Tibial nerve (tissue), 4 donors: Measurements from ENCODE around the gene SMAD3. TPM values are rescaled to one million over a fixed set of nuclear protein-coding genes. Genes with fewer than 3 reads are reported as not detected.

ENCODE experiments used
- DNase-seq, 2 donors: peaks; one replicate each; pipeline ENCODE4 v3.0.0-alpha.2; 2019; ENCODE audit warnings: low spot score in 2 of 2
- H3K27ac ChIP-seq, 4 donors: fragments of 200-600 bp; sonication (generic) in 3 of 4; one replicate each; pipeline ENCODE4 v1.5.1; 2017 to 2019; ENCODE audit warnings: mild to moderate bottlenecking in 1 of 4
- H3K27me3 ChIP-seq, 2 donors: fragments of 200-600 bp; sonication (generic) in 1 of 2; one replicate each; pipeline versions ENCODE4 v1.5.1 to v1.6.0; 2017 to 2019
- H3K36me3 ChIP-seq, 3 donors: fragments of 200-600 bp; sonication (generic); one replicate each; pipeline ENCODE4 v1.5.1; 2018 to 2019
- H3K4me1 ChIP-seq, 4 donors: fragments of 200-600 bp; sonication (generic) in 3 of 4; one replicate each; pipeline ENCODE4 v1.5.1; 2017 to 2019
- H3K4me3 ChIP-seq, 4 donors: fragments of 200-600 bp; sonication (generic) in 3 of 4; one replicate each; pipeline ENCODE4 v1.5.1; 2017 to 2019; ENCODE audit warnings: mild to moderate bottlenecking in 1 of 4, moderate library complexity in 1 of 4
- H3K9me3 ChIP-seq, 4 donors: fragments of 200-600 bp; sonication (generic) in 3 of 4; one replicate each; pipeline ENCODE4 v1.5.1; 2017 to 2019
- CTCF ChIP-seq, 5 experiments: fragments of 200-600 bp in 3 of 5; fragments of 450-650 bp in 2 of 5; sonication (generic) in 3 of 5; IDR thresholded peaks; one replicate each; pipeline ENCODE4 v1.5.1; 2016 to 2019; ENCODE audit warnings: antibody characterized with exemption in 5 of 5, mild to moderate bottlenecking in 3 of 5, moderate library complexity in 2 of 5
- EP300 ChIP-seq, 2 donors: sonication (generic); formaldehyde crosslinking; IDR thresholded peaks; one replicate each; pipeline ENCODE4 v1.6.1; 2017; ENCODE audit warnings: antibody characterized with exemption in 2 of 2, mild to moderate bottlenecking in 1 of 2
- POLR2A ChIP-seq, 2 donors: fragments of 450-650 bp; IDR thresholded peaks; one replicate each; pipeline ENCODE4 v1.6.1; 2017; ENCODE audit warnings: antibody characterized with exemption in 2 of 2, mild to moderate bottlenecking in 2 of 2, moderate library complexity in 2 of 2
- WGBS, 2 donors: methylation state at CpG; one replicate each; pipeline ENCODE4 v1.1.5; 2018; 5-methylcytosine and 5-hydroxymethylcytosine counted together
- total RNA-seq, 4 donors: library from RNA; depleted of rRNA; stranded (reverse); fragments of >200 nt; gene quantifications; one replicate each; pipeline ENCODE4 v1.1.0, GENCODE V29; 2016

SMAD3 gene
- total RNA-seq, 4 donors from 2014 or later = 36.3 to 68.6 (median 44.1) TPM

GRCh38 chr15:67035886-67036285 lies 29.5 kb upstream of the SMAD3 start:
- no peaks in the 10 kb centered on the region for H3K9me3 ChIP-seq
- H3K27ac ChIP-seq = no peak overlapping the region
- WGBS, 2 donors = 82 to 83% methylated on average over 4 to 5 of the region's 5 CpGs
- peaks cover 0 to 14% (median 10%) of the 10 kb centered on the region in 4 donors for H3K4me1 ChIP-seq
- peaks cover 0 to 11% of the 10 kb centered on the region in 2 donors for H3K27me3 ChIP-seq
- no peak for DNase-seq
- no peak overlapping the region for H3K4me3 ChIP-seq
- no peaks in the 10 kb centered on the region for H3K36me3 ChIP-seq
- TF ChIP-seq EP300 (IDR thresholded peaks at IDR 0.05) = no peak

- 86 to 87% methylated on average over 8 of the region's 8 CpGs for WGBS, 2 donors
- Histone ChIP-seq H3K4me3 (no peak overlapping the region), H3K27me3 (peaks cover 0 to 9% of the 10 kb centered on the region in 2 donors), H3K36me3 (no peaks in the 10 kb centered on the region), H3K9me3 (no peaks in the 10 kb centered on the region), H3K4me1 (peaks cover 0 to 18% (median 12%) of the 10 kb centered on the region in 4 donors), H3K27ac (no peak overlapping the region)
- DNase-seq = no peak
- TF ChIP-seq POLR2A (IDR thresholded peaks at IDR 0.05) (no peak), CTCF (IDR thresholded peaks at IDR 0.05) (no peak), EP300 (IDR thresholded peaks at IDR 0.05) (no peak)
Observed at GRCh38 chr15:67036775-67037555, 28.4 kb upstream of the SMAD3 start.

DNA sequence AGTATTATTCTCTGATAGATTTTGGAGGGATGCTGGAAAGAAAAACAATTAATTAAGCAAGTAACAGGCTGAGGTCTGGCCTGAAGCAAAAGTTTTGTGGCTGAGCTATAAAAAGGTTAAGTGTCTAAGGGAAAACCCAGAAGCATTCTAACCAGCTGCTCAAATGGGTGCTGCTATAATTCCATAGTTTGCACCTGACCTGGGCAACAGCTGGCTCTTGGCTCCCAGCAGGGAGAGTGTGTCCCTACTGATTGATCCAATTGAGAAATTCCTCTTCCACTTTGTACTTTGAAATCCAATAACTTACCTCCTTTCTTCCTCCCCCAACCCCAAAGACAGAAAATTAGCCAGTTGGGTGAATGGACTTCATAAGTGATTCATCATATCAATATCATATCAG lies 27.7 kb upstream of the SMAD3 start:
- peaks cover 0 to 25% (median 13%) of the 10 kb centered on the region in 4 donors for H3K4me1 ChIP-seq
- H3K27ac ChIP-seq = no peak overlapping the region
- no peak for DNase-seq
- TF ChIP-seq EP300 (IDR thresholded peaks at IDR 0.05) (no peak), POLR2A (IDR thresholded peaks at IDR 0.05) (no peak), CTCF (IDR thresholded peaks at IDR 0.05) (no peak)
- H3K36me3 ChIP-seq = no peaks in the 10 kb centered on the region
- H3K9me3 ChIP-seq = no peaks in the 10 kb centered on the region
- peaks cover 0 to 2% of the 10 kb centered on the region in 2 donors for H3K27me3 ChIP-seq
- H3K4me3 ChIP-seq = no peak overlapping the region

- Histone ChIP-seq H3K27me3 (no peaks in the 10 kb centered on the region), H3K27ac (no peak overlapping the region), H3K9me3 (no peaks in the 10 kb centered on the region), H3K4me1 (peaks cover 0 to 17% (median 6%) of the 10 kb centered on the region in 4 donors), H3K4me3 (no peak overlapping the region), H3K36me3 (no peaks in the 10 kb centered on the region)
- TF ChIP-seq EP300 (IDR thresholded peaks at IDR 0.05) = no peak
- TF ChIP-seq POLR2A (IDR thresholded peaks at IDR 0.05) = no peak
- TF ChIP-seq CTCF (IDR thresholded peaks at IDR 0.05) = no peak
- DNase-seq = no peak
Observed at GRCh38 chr15:67038736-67039135, 26.7 kb upstream of the SMAD3 start.

- Histone ChIP-seq H3K36me3 (no peaks in the 10 kb centered on the region), H3K4me1 (peaks cover 0 to 18% (median 5%) of the 10 kb centered on the region in 4 donors), H3K4me3 (no peak overlapping the region), H3K27me3 (no peaks in the 10 kb centered on the region), H3K9me3 (no peaks in the 10 kb centered on the region), H3K27ac (no peak overlapping the region)
- DNase-seq = no peak
- TF ChIP-seq CTCF (IDR thresholded peaks at IDR 0.05) = no peak
- no peak for TF ChIP-seq EP300 (IDR thresholded peaks at IDR 0.05)
- TF ChIP-seq POLR2A (IDR thresholded peaks at IDR 0.05) = no peak
- 78 to 79% methylated on average over 10 of the region's 10 CpGs for WGBS, 2 donors
Observed at GRCh38 chr15:67039384-67040075, 25.9 kb upstream of the SMAD3 start.
